GM23338 (cell line): ENCODE measurements around the gene PACSIN1.

Source experiments
- CREB1 ChIP-seq: fragments of 250-450 bp; sonication (Bioruptor Pico); IDR thresholded peaks from 2 replicates; pipeline ENCODE4 v1.5.0; 2020; ENCODE audit warnings: low read depth, mild to moderate bottlenecking, moderate library complexity
- CTCF ChIP-seq, 2 experiments: fragments of 200-600 bp in 1 of 2; sonication (generic) in 1 of 2; conservative IDR thresholded peaks; 2 replicates each; pipeline versions ENCODE4 v1.5.1 to v1.6.1; 2016 to 2017; ENCODE audit warnings: antibody characterized with exemption in 2 of 2, low read depth in 2 of 2, mild to moderate bottlenecking in 2 of 2, moderate library complexity in 1 of 2
- ETS1 ChIP-seq: IDR thresholded peaks from 2 replicates; pipeline ENCODE4 v1.6.1; 2016; ENCODE audit warnings: antibody characterized with exemption
- EZH2 ChIP-seq: fragments of 200-600 bp; sonication (generic); IDR thresholded peaks from one replicate; pipeline ENCODE4 v1.8.0; 2017; ENCODE audit warnings: antibody characterized with exemption, mild to moderate bottlenecking, low read depth; ENCODE audit not compliant: unreplicated experiment
- EZH2phosphoT487 ChIP-seq: fragments of 200-600 bp; sonication (generic); IDR thresholded peaks from one replicate; pipeline ENCODE4 v1.8.1; 2018; ENCODE audit warnings: antibody characterized with exemption; ENCODE audit not compliant: unreplicated experiment
- POLR2AphosphoS5 ChIP-seq: IDR thresholded peaks from 2 replicates; pipeline ENCODE4 v1.6.1; 2016; ENCODE audit warnings: antibody characterized with exemption, low read depth
- REST ChIP-seq: IDR thresholded peaks from one replicate; pipeline ENCODE4 v1.6.1; 2018; ENCODE audit warnings: antibody characterized with exemption; ENCODE audit not compliant: unreplicated experiment
- STAT1 ChIP-seq: IDR thresholded peaks from one replicate; pipeline ENCODE4 v1.6.1; 2016; ENCODE audit warnings: antibody characterized with exemption; ENCODE audit not compliant: unreplicated experiment
- ZNF114 ChIP-seq: fragments of 250-450 bp; sonication (Bioruptor Pico); IDR thresholded peaks from 2 replicates; pipeline ENCODE4 v1.5.0; 2020; ENCODE audit warnings: mild to moderate bottlenecking, moderate library complexity
- ZNF331 ChIP-seq: fragments of 250-450 bp; sonication (Bioruptor Pico); IDR thresholded peaks from 2 replicates; pipeline ENCODE4 v1.5.0; 2020; ENCODE audit warnings: low read depth, mild to moderate bottlenecking, moderate library complexity
- ZNF462 ChIP-seq: fragments of 250-450 bp; sonication (Bioruptor Pico); IDR thresholded peaks from 2 replicates; pipeline ENCODE4 v1.5.0; 2020; ENCODE audit warnings: mild to moderate bottlenecking, moderate library complexity

- TF ChIP-seq CTCF (conservative IDR thresholded peaks at IDR 0.05; ENCODE audit: low read depth in 2 of 2) (no peak), EZH2 (no peak), POLR2AphosphoS5 (no peak), CREB1 (no peak), EZH2phosphoT487 (no peak), REST (no peak), ZNF331 (CRISPR knock-in tag) (no peak), ETS1 (no peak), ZNF114 (no peak), STAT1 (no peak), ZNF462 (no peak)
Measured at GRCh38 chr6:34563513-34563870, 97.6 kb downstream of the PACSIN1 start.
